CD4-positive, alpha-beta T cell (primary cell): Measurements from ENCODE around the gene SERF2. TPM values are rescaled to one million over a fixed set of nuclear protein-coding genes. Genes with fewer than 3 reads are reported as not detected.

Experiments
- ATAC-seq: fragments of 200-7000 bp; cut with Tn5 transposase; one replicate; pipeline ENCODE4 v1.10.0; 2022; ENCODE audit warnings: mild to moderate bottlenecking; ENCODE audit not compliant: poor library complexity
- CTCF ChIA-PET: fragments of 350-600 bp; sonication (Branson Sonifier 250); formaldehyde crosslinking; loops from one replicate; lab custom pipeline; 2021; ENCODE audit warnings: antibody characterized with exemption, inconsistent platforms; lab: Charles Lee
- POLR2A ChIA-PET: fragments of 350-600 bp; sonication (Branson Sonifier 250); formaldehyde crosslinking; loops from one replicate; lab custom pipeline; 2021; ENCODE audit warnings: antibody characterized with exemption, inconsistent platforms; lab: Charles Lee
- DNase-seq, 14 experiments: peaks; one replicate each; pipeline ENCODE4 v3.0.0-alpha.2; 2013 to 2020; ENCODE audit warnings: mixed read lengths in 2 of 14
- H3K27ac ChIP-seq, 2 donors: one replicate each; pipeline versions ENCODE4 v1.5.1 to v1.7.0; 2013; ENCODE audit warnings: low read length in 2 of 2, low read depth in 1 of 2, mild to moderate bottlenecking in 1 of 2
- H3K27me3 ChIP-seq, 2 experiments: 1 replicate in 1 of 2; 2 replicates in 1 of 2; pipeline versions ENCODE4 v1.6.1 to v1.7.0; 2013; ENCODE audit warnings: low read length in 2 of 2, control low read depth in 1 of 2, mild to moderate bottlenecking in 1 of 2, moderate library complexity in 1 of 2; ENCODE audit not compliant: insufficient read depth in 2 of 2, control insufficient read depth in 1 of 2
- H3K36me3 ChIP-seq: one replicate; pipeline ENCODE4 v1.6.1; 2013; ENCODE audit warnings: low read length, control low read depth; ENCODE audit not compliant: insufficient read depth
- H3K4me1 ChIP-seq: one replicate; pipeline ENCODE4 v1.6.1; 2013; ENCODE audit warnings: low read length, control low read depth; ENCODE audit not compliant: insufficient read depth
- H3K4me3 ChIP-seq: one replicate; pipeline ENCODE4 v1.5.1; 2013; ENCODE audit warnings: mild to moderate bottlenecking, low read length, moderate library complexity
- H3K9me3 ChIP-seq, 2 experiments: 1 replicate in 1 of 2; 2 replicates in 1 of 2; pipeline versions ENCODE4 v1.6.1 to v1.7.0; 2013; ENCODE audit warnings: low read length in 2 of 2, mild to moderate bottlenecking in 2 of 2, control low read depth in 1 of 2, moderate library complexity in 1 of 2; ENCODE audit not compliant: control insufficient read depth in 1 of 2, insufficient read depth in 1 of 2
- H3K27ac Mint-ChIP-seq: one replicate; pipeline ENCODE4 v1.8.0; 2020; ENCODE audit warnings: mixed read lengths
- H3K27me3 Mint-ChIP-seq: one replicate; pipeline ENCODE4 v1.8.0; 2021; ENCODE audit warnings: mixed read lengths
- H3K36me3 Mint-ChIP-seq: one replicate; pipeline ENCODE4 v1.8.0; 2021; ENCODE audit warnings: low read depth, mixed read lengths
- H3K4me1 Mint-ChIP-seq: one replicate; pipeline ENCODE4 v1.8.0; 2021; ENCODE audit warnings: low read depth, mixed read lengths
- H3K4me3 Mint-ChIP-seq: one replicate; pipeline ENCODE4 v1.8.0; 2020; ENCODE audit warnings: mild to moderate bottlenecking, mixed read lengths
- H3K9me3 Mint-ChIP-seq: one replicate; pipeline ENCODE4 v1.8.0; 2020; ENCODE audit warnings: mixed read lengths
- intact Hi-C, 2 experiments: fragments of 100-400 bp; cut with DNase I in 1 of 2; cut with micrococcal nuclease in 1 of 2; formaldehyde crosslinking; loops; one replicate each; pipeline versions ENCODE4 v1.15.1 to v1.9.0; 2023 to 2025; cut with DNase I, micrococcal nuclease
- total RNA-seq, 174 experiments: library from RNA in 2 of 174; stranded (reverse) in 2 of 174; gene quantifications; one replicate each; pipeline ENCODE4 v1.2.3 and lab custom pipeline; 2021 to 2026
- TF ChIP-seq, protein P1 (sequence below): fragments of 200-600 bp; IDR thresholded peaks from one replicate; pipeline ENCODE4 v1.8.0; 2022; ENCODE audit warnings: antibody characterized with exemption, mild to moderate bottlenecking

SERF2 gene
- total RNA-seq, 2 experiments from 2014 or later, result 319 to 323 TPM

DNA sequence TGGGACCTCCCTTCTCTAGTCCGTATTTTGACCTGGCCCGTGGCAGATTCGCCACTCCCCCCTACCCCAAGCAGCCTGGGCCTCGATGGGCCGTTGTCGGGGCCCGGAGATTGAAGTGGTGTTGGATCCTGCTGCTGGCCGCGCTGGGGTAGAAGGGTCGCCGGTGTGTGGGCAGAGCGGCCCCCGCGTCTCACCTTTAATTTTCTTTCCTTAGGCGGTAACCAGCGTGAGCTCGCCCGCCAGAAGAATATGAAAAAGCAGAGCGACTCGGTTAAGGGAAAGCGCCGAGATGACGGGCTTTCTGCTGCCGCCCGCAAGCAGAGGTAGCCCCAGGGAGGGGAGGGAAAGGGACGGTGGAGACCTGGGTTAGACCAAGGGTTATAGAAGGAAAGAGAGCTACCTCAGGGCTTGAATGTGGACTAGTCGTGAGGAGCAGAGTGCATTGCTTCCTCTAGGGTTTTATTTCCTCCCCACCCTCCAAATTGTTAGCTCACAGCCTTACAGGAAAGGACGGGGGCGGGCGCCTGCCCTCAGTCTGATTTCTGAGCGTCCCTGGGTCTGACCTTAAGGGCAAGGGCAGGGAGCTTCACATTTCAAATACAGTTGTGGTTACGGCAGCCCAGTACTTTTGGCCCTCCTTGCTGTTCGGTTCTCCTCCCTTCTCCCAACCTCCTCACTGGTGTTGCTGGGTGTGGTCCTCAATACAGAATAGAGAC lies 799 bp downstream of the SERF2 start:
- Histone ChIP-seq H3K4me3 (peak overlapping the region; percentile 100), H3K27ac (peak overlapping the region; percentile 98 to 99), H3K9me3 (peaks cover 0 to 4% of the 10 kb centered on the region in 2 experiments), H3K36me3 (peaks cover 38% of the 10 kb centered on the region), H3K4me1 (peaks cover 38% of the 10 kb centered on the region), H3K27me3 (peaks cover 0 to 3% of the 10 kb centered on the region in 2 experiments)
- no peak for ATAC-seq
- CTCF ChIA-PET, result interaction anchor here (1.3 to 4.8 kb wide), 4 partner anchors 12 to 17 kb away, joined by 3 to 29 read pairs (median 4); partner anchors contain the start of gene ELL3
- Mint-ChIP-seq H3K27me3 (no peaks in the 10 kb centered on the region), H3K36me3 (peaks cover 63% of the 10 kb centered on the region), H3K4me1 (peaks cover 63% of the 10 kb centered on the region), H3K9me3 (no peaks in the 10 kb centered on the region), H3K27ac (peak overlapping the region; percentile 99), H3K4me3 (peak overlapping the region; percentile 99)
- TF ChIP-seq, protein P1, sequence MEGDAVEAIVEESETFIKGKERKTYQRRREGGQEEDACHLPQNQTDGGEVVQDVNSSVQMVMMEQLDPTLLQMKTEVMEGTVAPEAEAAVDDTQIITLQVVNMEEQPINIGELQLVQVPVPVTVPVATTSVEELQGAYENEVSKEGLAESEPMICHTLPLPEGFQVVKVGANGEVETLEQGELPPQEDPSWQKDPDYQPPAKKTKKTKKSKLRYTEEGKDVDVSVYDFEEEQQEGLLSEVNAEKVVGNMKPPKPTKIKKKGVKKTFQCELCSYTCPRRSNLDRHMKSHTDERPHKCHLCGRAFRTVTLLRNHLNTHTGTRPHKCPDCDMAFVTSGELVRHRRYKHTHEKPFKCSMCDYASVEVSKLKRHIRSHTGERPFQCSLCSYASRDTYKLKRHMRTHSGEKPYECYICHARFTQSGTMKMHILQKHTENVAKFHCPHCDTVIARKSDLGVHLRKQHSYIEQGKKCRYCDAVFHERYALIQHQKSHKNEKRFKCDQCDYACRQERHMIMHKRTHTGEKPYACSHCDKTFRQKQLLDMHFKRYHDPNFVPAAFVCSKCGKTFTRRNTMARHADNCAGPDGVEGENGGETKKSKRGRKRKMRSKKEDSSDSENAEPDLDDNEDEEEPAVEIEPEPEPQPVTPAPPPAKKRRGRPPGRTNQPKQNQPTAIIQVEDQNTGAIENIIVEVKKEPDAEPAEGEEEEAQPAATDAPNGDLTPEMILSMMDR, result no peak
- DNase-seq, result peak in 6 of 14 experiments; percentile 7 to 68 (median 32)
- intact Hi-C loops, result loop anchor here (1.0 to 10.0 kb wide), 4 partner anchors 7 to 278 kb away; partner anchors contain the start of genes WDR76 (in 2 of the 2), HYPK (in 1 of the 2), MAP1A (in 1 of the 2) and SERINC4 (in 1 of the 2)
- POLR2A ChIA-PET, result interaction anchor here (1.0 to 4.4 kb wide), 6 partner anchors 7 to 43 kb away, joined by 3 to 55 read pairs (median 14); partner anchors contain the start of genes ELL3, HYPK, MFAP1 and SERINC4

DNA sequence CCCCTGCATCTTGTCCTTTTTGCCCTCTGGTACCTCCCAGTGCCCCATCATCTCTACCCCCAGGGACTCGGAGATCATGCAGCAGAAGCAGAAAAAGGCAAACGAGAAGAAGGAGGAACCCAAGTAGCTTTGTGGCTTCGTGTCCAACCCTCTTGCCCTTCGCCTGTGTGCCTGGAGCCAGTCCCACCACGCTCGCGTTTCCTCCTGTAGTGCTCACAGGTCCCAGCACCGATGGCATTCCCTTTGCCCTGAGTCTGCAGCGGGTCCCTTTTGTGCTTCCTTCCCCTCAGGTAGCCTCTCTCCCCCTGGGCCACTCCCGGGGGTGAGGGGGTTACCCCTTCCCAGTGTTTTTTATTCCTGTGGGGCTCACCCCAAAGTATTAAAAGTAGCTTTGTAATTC lies 1.5 kb downstream of the SERF2 start:
- ATAC-seq (no peak), DNase-seq (no peak)
- Mint-ChIP-seq H3K36me3 (peaks cover 70% of the 10 kb centered on the region), H3K4me3 (peak overlapping the region; percentile 99), H3K9me3 (no peaks in the 10 kb centered on the region), H3K27ac (peak overlapping the region; percentile 99), H3K27me3 (no peaks in the 10 kb centered on the region), H3K4me1 (peaks cover 70% of the 10 kb centered on the region)
- Histone ChIP-seq H3K27ac (peak overlapping the region; percentile 98 to 99), H3K4me1 (peaks cover 38% of the 10 kb centered on the region), H3K9me3 (peaks cover 0 to 4% of the 10 kb centered on the region in 2 experiments), H3K4me3 (peak overlapping the region; percentile 100), H3K36me3 (peaks cover 43% of the 10 kb centered on the region), H3K27me3 (peaks cover 0 to 3% of the 10 kb centered on the region in 2 experiments)
- TF ChIP-seq, protein P1, result no peak
- CTCF ChIA-PET, result interaction anchor here (0.6 to 1.3 kb wide), 2 partner anchors 8 to 17 kb away, joined by 3 to 4 read pairs; partner anchors contain the start of gene ELL3
- intact Hi-C loops, result loop anchor here (5.0 to 10.0 kb wide), 2 partner anchors 34 to 279 kb away; partner anchors contain the start of genes WDR76 (in 2 of the 2) and MAP1A (in 1 of the 2)
- POLR2A ChIA-PET, result interaction anchor here (1.4 to 4.4 kb wide), 3 partner anchors 17 to 44 kb away, joined by 5 to 55 read pairs (median 18); partner anchors contain the start of genes ELL3 and MFAP1

DNA sequence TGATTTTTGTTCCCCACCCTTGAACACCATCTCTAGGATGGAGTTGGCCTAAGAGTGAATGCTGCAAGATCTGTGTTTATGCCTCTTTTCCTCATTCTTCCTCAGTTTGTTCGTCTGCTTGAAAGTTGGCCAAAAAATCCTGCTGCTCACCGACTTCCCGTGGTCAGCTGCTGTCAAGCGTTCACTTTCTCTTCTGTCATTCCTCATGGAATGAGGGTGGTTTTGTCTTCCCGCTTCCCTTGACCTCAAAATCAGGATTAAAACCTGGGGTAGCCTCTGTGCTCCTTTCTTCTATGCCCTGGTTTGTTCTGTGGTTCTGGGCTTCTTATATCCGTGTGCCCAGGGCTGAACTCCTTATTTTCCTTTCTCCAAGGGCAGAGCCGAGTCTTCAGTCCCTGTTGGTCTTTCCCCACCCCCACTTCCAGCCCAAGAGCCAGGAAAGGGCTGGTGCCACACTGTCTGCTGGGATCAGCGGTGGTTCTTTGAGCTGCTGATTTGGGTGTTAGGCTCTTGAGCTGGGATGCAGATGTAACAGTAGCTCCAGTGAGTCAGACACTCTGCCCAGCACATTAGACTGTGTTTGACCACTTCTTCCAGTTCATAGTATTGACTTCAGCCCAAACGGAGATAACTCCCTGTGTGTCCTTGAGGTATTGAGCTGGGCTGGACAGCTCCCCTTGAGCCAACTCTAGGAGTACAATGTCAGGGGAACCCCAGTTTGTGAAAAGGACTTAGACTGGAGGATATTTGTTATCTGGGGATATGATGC lies 2.3 kb downstream of the SERF2 start:
- Mint-ChIP-seq H3K9me3 (no peaks in the 10 kb centered on the region), H3K4me1 (peaks cover 78% of the 10 kb centered on the region), H3K27ac (peak overlapping the region; percentile 99), H3K27me3 (no peaks in the 10 kb centered on the region), H3K36me3 (peaks cover 78% of the 10 kb centered on the region), H3K4me3 (peak overlapping the region; percentile 99)
- DNase-seq (no peak), ATAC-seq (no peak)
- intact Hi-C loops, result loop anchor here (5.0 to 10.0 kb wide), 2 partner anchors 33 to 280 kb away; partner anchors contain the start of genes WDR76 (in 2 of the 2) and MAP1A (in 1 of the 2)
- H3K4me3 ChIP-seq, result no peak overlapping the region
- peak overlapping the region; percentile 5 to 18 for H3K27ac ChIP-seq
- H3K27me3 ChIP-seq, result peaks cover 0 to 3% of the 10 kb centered on the region in 2 experiments
- TF ChIP-seq, protein P1, result no peak
- H3K4me1 ChIP-seq, result peaks cover 45% of the 10 kb centered on the region
- ChIA-PET POLR2A (interaction anchor here (1.0 to 6.8 kb wide), 7 partner anchors 18 to 743 kb away, joined by 3 to 55 read pairs (median 5); partner anchors contain the start of genes EIF3J, ELL3 and MFAP1), CTCF (interaction anchor here (0.6 to 1.3 kb wide), 2 partner anchors 9 to 18 kb away, joined by 3 to 4 read pairs; partner anchors contain the start of gene ELL3)
- H3K36me3 ChIP-seq, result peaks cover 51% of the 10 kb centered on the region
- H3K9me3 ChIP-seq, result peaks cover 0 to 4% of the 10 kb centered on the region in 2 experiments
